ENCODE results near the gene SORL1-AS1.
"Not testable (repeated sequence)": the region's sequence is repeated elsewhere in the genome, so short reads cannot be mapped to it uniquely, and the experiment has no call there.

Gene SORL1-AS1

DNA sequence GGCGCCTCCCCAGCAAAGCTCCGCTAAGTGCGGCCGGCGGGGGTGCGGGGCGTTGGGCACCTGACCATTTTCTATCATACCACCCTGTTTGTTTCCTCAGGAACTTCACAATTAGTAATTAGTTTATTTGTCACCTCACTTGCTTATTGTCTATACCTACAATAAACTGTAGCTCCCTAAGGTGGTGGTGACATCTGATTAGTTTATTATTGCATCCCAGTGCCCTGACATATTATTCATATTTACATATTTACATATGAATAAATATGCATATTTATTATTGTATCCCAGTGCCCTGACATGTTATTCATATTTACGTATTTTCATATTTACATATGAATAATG lies 25.4 kb downstream of the SORL1-AS1 start:
- no peak for DNase-seq (ENCODE audit: low spot score)

- no peak for DNase-seq (ENCODE audit: low spot score)
Observed at GRCh38 chr11:121426476-121427399, 26.0 kb downstream of the SORL1-AS1 start.

- no peak for DNase-seq (ENCODE audit: low spot score)
Observed at GRCh38 chr11:121425828-121426227, 26.9 kb downstream of the SORL1-AS1 start.

DNA sequence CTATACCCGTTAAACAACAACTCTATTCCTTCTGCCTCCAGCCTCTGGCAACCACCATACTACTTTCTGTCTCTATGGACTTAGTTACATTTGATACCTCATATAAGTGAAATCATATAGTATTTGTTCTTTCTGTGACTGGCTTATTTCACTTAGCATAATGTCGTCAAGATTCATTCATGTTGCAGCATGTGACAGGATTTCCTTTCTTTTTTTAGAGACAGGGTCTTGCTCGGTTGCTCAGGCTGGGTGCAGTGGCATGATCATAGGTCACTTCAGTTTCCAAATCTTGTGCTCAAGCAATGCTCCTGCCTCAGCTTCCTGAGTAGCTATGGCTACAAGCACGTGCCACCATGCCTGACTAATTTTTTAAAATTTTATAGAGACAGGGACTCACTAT lies 30.1 kb downstream of the SORL1-AS1 start:
- DNase-seq (ENCODE audit: low spot score): no peak

DNA sequence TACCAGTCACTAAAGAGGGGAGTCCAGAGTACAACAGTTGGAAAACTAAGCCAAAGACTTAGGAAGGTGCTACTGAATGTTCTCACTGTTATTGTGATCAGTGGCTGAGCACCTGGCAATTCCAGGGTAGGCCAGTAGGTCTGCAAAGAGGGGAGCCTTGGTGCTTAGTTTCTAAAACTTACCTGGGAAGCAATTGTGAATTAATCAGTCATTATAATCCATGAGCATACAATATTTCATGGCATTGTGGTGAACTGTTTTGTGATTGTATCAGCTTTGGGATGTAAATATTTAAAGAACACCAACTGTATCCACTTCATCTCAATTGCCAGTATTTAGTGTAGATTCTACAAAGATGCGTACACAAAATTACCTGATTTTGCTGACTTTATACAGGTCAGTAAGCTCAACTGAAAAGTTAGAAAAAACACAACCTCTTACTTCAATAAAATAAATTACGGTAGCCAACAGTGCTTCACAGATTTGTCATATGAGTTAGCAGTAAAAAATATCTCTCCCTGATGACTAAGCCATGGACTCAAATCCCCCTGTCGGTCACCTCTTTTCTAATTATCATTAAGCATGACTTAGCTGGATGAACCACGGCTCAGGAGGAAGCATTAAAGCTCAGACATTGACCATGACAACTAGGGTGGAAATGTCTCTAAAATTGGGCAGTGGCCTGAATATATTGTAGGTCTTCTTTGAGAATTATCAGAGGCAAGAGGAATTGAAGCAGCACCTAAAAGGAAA lies 31.4 kb downstream of the SORL1-AS1 start:
- DNase-seq (ENCODE audit: low spot score): no peak

GRCh38 chr11:121420398-121420797 lies 32.4 kb downstream of the SORL1-AS1 start:
- DNase-seq (ENCODE audit: low spot score): no peak

DNA sequence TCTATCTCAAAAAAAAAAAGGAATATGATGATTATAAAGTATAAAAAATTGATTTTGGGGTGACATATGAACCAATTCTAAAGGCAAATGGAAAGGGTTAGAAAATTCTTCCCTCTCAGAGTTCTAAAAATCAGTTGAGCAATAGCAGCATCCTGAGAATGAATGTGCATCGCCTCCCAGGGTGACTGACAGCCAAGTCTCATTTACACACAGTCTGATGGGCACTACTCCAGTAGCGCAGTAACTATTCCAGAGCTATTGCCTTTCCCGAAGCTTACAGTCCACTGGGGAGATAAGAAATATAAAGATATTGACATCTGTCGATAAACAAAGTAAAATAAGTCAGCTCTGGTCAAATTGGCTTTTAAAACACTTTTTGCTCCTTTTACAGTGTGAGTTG lies 32.9 kb downstream of the SORL1-AS1 start:
- DNase-seq (ENCODE audit: low spot score): no peak

- peak; percentile 55 for DNase-seq (ENCODE audit: low spot score)
Observed at GRCh38 chr11:121418625-121419114, 34.1 kb downstream of the SORL1-AS1 start.

DNA sequence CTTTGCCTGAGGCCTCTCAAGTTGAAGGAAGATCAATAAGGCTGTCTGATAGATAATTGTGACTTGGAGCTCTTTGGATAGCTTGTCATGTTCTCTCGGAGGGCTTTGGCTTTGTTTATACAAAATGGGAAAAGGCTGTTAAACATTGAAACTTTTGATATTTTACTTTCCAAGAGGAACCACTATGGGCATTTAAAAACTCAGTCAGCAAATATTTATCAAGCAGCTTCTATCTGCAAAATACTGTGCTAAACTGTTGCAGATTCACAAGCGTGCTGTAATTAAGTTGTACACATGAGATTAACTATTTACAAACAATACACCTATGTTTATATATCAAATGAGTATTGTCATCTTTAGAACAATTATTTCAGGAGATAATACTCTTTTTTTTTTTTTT lies 35.2 kb downstream of the SORL1-AS1 start:
- DNase-seq (ENCODE audit: low spot score): no peak

DNA sequence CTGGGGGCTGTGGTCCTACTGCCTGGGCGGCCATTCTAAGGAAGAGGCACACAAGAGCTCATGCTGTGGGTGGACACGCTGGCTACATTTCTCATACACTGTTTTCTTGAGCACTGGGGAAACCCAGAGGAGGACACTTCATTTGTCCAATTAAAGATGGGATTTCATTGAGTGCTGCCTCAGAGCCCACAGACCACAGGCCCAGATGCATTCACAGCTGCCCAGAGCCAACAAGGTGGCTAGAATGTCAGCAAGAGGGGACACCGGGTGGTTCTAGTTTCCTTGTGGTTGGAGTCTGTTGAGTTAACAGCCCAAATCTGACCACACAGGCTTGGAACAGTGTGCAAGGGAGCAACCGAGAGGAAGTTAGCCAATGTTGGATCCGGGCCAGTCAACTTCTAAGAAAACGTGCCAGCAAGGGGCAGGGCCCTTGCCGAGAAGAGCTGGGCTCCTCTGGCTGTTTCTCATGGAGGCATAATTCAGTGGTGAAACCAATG lies 35.7 kb downstream of the SORL1-AS1 start:
- peak; percentile 80 for DNase-seq (ENCODE audit: low spot score)

DNA sequence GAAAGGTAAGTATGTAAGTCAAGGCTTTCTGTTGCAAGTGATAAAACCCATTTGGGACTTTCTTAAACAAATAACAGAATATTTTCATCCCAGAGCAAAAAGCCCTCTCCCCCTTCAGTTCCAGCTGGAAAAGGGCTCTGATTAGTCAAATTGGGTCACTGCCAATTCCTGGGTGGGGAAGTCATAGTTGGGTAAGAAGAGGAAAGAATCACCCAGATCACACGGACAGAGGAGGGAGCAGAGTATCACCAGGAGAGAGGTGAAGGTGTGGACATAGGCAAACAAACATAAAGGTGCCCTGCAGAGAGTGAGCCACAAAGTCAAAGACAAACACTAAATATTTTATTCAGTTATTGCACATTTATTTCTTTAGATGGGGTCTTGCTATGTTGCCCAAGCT lies 36.9 kb downstream of the SORL1-AS1 start:
- DNase-seq (ENCODE audit: low spot score): no peak

DNA sequence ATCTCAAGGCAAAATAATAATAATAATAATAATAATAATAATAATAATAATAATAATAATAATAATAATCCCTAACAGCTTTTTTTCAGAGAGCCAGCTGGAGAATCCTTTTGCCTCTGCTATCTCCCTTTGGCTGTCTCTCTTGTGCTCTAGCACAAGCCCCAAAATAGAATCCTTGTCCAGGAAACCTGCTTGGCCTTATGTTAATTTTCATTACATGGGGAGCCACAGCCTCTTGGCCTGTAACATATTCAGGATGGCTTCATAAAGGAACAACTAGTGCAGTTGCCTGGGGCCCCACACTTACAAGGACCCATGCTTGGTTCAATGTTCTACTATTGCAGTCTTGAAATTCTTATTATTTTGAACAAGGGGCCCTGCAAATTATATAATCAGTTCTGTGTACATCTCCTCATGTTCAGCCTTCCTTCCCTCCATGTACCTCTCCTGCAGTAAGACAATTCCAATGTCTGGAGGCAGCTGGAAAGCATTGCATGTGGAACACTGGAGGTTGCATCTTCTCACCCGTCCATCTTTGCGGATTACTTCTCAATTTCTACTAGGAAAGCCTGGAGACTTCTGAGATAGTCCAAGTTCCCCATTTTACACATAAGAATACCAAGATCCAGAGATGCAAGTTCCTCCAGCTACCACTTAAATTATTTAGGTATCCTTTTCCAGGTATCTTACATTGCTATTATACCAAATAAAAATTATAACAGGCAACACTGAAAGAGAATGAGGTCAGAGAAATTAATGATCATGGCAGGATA lies 38.4 kb downstream of the SORL1-AS1 start:
- no peak for DNase-seq (ENCODE audit: low spot score)

GRCh38 chr11:121412711-121413415 lies 39.9 kb downstream of the SORL1-AS1 start:
- no peak for DNase-seq (ENCODE audit: low spot score)

DNA sequence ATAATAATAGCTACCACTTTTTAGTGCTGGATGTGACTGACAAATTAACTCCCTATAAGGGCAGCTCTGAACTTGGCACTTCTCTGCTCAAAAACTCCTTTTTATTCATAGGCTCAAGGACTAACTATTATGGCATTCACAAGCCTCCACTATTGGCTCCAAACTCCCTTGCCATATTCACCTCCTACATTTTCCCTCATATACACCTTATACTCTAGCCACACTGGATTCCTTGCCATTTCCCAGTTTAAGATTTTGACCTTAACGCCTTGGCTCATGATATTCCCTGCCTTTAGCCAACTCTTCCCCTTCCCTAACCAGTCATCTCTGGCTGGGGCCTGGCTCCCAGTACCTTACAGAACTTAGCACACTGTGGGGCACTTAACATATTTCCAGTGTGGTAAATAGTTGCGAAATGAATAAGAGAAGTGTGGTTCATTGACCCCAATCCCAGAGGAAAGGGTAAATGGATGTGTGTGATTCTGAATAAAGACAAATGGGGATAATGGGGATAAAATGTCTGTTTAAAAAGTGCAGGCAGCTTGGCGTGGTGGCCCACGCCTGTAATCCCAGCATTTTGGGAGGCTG lies 40.7 kb downstream of the SORL1-AS1 start:
- no peak for DNase-seq (ENCODE audit: low spot score)

- DNase-seq (ENCODE audit: low spot score): not testable (repeated sequence)
Observed at GRCh38 chr11:121411330-121411729, 41.4 kb downstream of the SORL1-AS1 start.

DNA sequence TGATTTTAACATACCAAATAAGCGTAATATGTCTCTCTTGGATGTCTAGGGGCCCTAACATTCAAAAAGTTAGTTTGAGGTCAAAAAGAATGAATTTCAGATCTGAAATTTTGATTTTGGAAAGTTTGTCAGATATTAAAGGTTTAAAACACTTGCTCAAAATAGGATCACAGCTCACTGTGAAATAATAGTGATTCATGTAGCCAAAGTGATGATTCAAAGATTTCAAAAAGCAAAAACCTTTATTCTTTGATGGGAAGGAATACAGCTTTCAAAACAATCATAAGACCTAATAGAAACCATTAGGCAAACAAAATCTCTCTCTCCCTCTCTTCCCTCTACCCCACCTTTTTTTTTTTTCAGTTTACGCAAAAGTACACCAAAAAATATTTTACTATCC lies 42.7 kb downstream of the SORL1-AS1 start:
- DNase-seq (ENCODE audit: low spot score): not testable (repeated sequence)

- DNase-seq (ENCODE audit: low spot score): no peak
Observed at GRCh38 chr11:121408830-121409229, 43.9 kb downstream of the SORL1-AS1 start.

- DNase-seq (ENCODE audit: low spot score): no peak
Observed at GRCh38 chr11:121406291-121406690, 46.5 kb downstream of the SORL1-AS1 start.

GRCh38 chr11:121405646-121406045 lies 47.1 kb downstream of the SORL1-AS1 start:
- no peak for DNase-seq (ENCODE audit: low spot score)

DNA sequence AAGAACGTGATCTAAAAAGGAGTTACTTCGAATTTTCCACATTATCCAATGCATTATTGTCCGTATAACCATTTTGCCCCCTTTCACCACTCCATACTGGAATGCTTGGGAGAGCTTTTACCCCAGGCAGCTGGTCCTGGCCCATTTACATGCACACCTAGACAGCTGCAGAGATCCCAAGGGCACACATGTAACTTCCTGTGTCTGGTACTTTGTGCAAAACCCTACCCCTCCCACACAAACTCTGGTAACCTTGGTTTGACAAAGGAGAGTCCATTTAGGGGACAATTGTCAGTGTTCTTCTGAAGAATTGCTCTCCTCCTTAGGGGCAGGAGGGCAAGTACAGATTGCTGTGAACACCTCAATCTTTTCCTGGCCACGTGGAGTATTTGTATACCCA lies 58.0 kb downstream of the SORL1-AS1 start:
- DNase-seq (ENCODE audit: low spot score): no peak

DNA sequence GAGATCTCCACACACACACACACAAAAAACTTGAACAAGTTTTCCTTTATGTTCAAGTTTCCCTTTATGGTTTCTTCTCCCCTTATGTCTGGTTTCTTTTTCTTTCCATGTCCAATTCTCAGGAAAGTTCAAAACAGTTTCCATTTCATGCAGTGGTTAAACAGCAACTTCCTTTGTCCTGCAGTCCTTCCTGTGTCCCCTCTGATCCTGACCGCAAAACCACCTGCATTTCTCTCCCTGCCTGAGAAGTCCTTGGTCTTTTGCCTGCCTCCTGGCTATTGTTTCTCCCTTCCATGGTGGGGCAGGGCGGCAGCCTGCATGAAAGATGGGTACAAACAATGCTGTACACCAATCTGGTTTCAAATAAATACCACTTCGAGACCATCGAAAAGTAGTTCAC lies 58.9 kb downstream of the SORL1-AS1 start:
- DNase-seq (ENCODE audit: low spot score): no peak
